Loucy (cell line): ENCODE results near the gene DCTN2.

Experiments used
- CTCF ChIP-seq: fragments of 200-600 bp; sonication (generic); conservative IDR thresholded peaks from 2 replicates; pipeline ENCODE4 v1.5.1; 2014; ENCODE audit warnings: mild to moderate bottlenecking, antibody characterized with exemption, low read length
- EZH2phosphoT487 ChIP-seq: fragments of 200-600 bp; IDR thresholded peaks from 2 replicates; pipeline ENCODE4 v1.6.1; 2018; ENCODE audit warnings: antibody characterized with exemption, mild to moderate bottlenecking, moderate library complexity, borderline replicate concordance

- TF ChIP-seq CTCF, result no peak
- TF ChIP-seq EZH2phosphoT487, result no peak
Measured at GRCh38 chr12:57564178-57564740, 17.3 kb upstream of the DCTN2 start.
